A549 (cell line): Measurements from ENCODE around the gene CYP4F11.

Source experiments
- CTCF ChIP-seq: fragments of >200 bp; sonication (Bioruptor Twin); formaldehyde crosslinking; IDR thresholded peaks from 3 replicates; pipeline ENCODE4 v1.5.1; 2016
- EP300 ChIP-seq, 2 experiments: fragments of >200 bp; sonication (Bioruptor Twin); formaldehyde crosslinking; IDR thresholded peaks; 2 replicates in 1 of 2; 3 replicates in 1 of 2; pipeline ENCODE4 v1.6.1; 2016 to 2017
- FOSL2 ChIP-seq, 2 experiments: fragments of 450-650 bp in 1 of 2; fragments of >200 bp in 1 of 2; sonication (Bioruptor Twin) in 1 of 2; formaldehyde crosslinking; IDR thresholded peaks; 2 replicates each; pipeline versions ENCODE4 v1.5.0 to v1.6.1; 2016 to 2020; ENCODE audit warnings: mild to moderate bottlenecking in 1 of 2, moderate library complexity in 1 of 2
- KDM1A ChIP-seq: fragments of 200-600 bp; sonication (generic); IDR thresholded peaks from 2 replicates; pipeline ENCODE4 v1.6.1; 2016; ENCODE audit warnings: low read depth, mild to moderate bottlenecking
- MAFK ChIP-seq: fragments of 450-650 bp; IDR thresholded peaks from 2 replicates; pipeline ENCODE4 v1.6.1; 2014; ENCODE audit not compliant: partially characterized antibody
- MAX ChIP-seq: IDR thresholded peaks from 2 replicates; pipeline ENCODE4 v1.6.1; 2012
- MAZ ChIP-seq: fragments of 150-350 bp; IDR thresholded peaks from 2 replicates; pipeline ENCODE4 v1.6.1; 2014; ENCODE audit warnings: antibody characterized with exemption, low read depth, low read length, borderline replicate concordance
- POLR2A ChIP-seq: IDR thresholded peaks from 2 replicates; pipeline ENCODE4 v1.6.1; 2012; ENCODE audit warnings: mild to moderate bottlenecking, low read length
- RNF2 ChIP-seq: fragments of 200-600 bp; sonication (generic); IDR thresholded peaks from 2 replicates; pipeline ENCODE4 v1.6.1; 2016; ENCODE audit warnings: low read depth, mild to moderate bottlenecking, antibody characterized with exemption, moderate library complexity, borderline replicate concordance

- no peak for TF ChIP-seq CTCF
- no peak for TF ChIP-seq POLR2A
- no peak for TF ChIP-seq MAZ
- TF ChIP-seq KDM1A, result no peak
- TF ChIP-seq FOSL2 (IDR thresholded peaks at IDR 0.05), result no peak
- TF ChIP-seq FOSL2 (CRISPR knock-in tag; IDR thresholded peaks at IDR 0.05), result no peak
- no peak for TF ChIP-seq MAFK
- no peak for TF ChIP-seq EP300 (IDR thresholded peaks at IDR 0.05)
- TF ChIP-seq RNF2, result no peak
- TF ChIP-seq MAX, result no peak
Measured at GRCh38 chr19:15977690-15978089, 43.4 kb upstream of the CYP4F11 start.
